Endothelial cell of umbilical vein (primary cell): ENCODE data around the gene P4HB. TPM values are rescaled to one million over a fixed set of nuclear protein-coding genes. Genes with fewer than 3 reads are reported as not detected.

Experiments
- BruUV-seq: library from RNA; stranded (reverse); fragments of 400-500 nt; replicated peaks from 2 replicates; lab custom pipeline; 2021; lab: Mats Ljungman, UMichigan
- CTCF ChIA-PET: fragments of 300-600, 350-600 bp; sonication (Branson Sonifier 250); formaldehyde crosslinking; loops from one replicate; lab custom pipeline; 2021; ENCODE audit warnings: antibody characterized with exemption, inconsistent platforms; lab: Charles Lee
- POLR2A ChIA-PET: fragments of 300-600, 350-600 bp; sonication (Branson Sonifier 250); formaldehyde crosslinking; loops from one replicate; lab custom pipeline; 2021; ENCODE audit warnings: antibody characterized with exemption, inconsistent platforms; lab: Charles Lee
- DNase-seq: peaks from one replicate; pipeline ENCODE4 v3.0.0-alpha.2; 2011; ENCODE audit warnings: low read depth, low spot score
- FAIRE-seq: peaks from 2 replicates; lab custom pipeline; 2011; peaks lifted over from hg19 to GRCh38; lab: Jason Lieb, UNC
- H2AFZ ChIP-seq: 2 replicates; pipeline ENCODE4 v1.6.0; 2012; ENCODE audit warnings: low read depth, low read length, control low read depth, inconsistent platforms
- H3K27ac ChIP-seq: 2 replicates; pipeline ENCODE4 v1.5.1; 2011; ENCODE audit warnings: low read depth, mild to moderate bottlenecking, control low read depth, low read length, moderate library complexity; ENCODE audit not compliant: insufficient read depth
- H3K27me3 ChIP-seq, 2 experiments: 2 replicates each; pipeline versions ENCODE4 v1.6.0 to v1.6.1; 2011; ENCODE audit warnings: low read length in 2 of 2, mixed read lengths in 1 of 2; ENCODE audit not compliant: control insufficient read depth in 2 of 2, insufficient read depth in 2 of 2
- H3K36me3 ChIP-seq, 2 experiments: 2 replicates in 1 of 2; 3 replicates in 1 of 2; pipeline ENCODE4 v1.5.1; 2011; ENCODE audit warnings: low read length in 2 of 2, mild to moderate bottlenecking in 1 of 2, moderate library complexity in 1 of 2; ENCODE audit not compliant: control insufficient read depth in 2 of 2, insufficient read depth in 2 of 2; ENCODE audit errors: extremely low read depth in 1 of 2
- H3K4me1 ChIP-seq: 3 replicates; pipeline ENCODE4 v1.5.1; 2011; ENCODE audit warnings: mild to moderate bottlenecking, low read length; ENCODE audit not compliant: control insufficient read depth, insufficient read depth; ENCODE audit errors: extremely low read depth
- H3K4me2 ChIP-seq: 2 replicates; pipeline ENCODE4 v1.6.1; 2011; ENCODE audit warnings: low read length, control low read depth, mixed read lengths; ENCODE audit not compliant: insufficient read depth
- H3K4me3 ChIP-seq, 3 experiments: fragments of 200-600 bp in 1 of 3; sonication (generic), shearing (Covaris generic) in 1 of 3; replicated peaks in 1 of 3; 2 replicates each; pipeline ENCODE4 v1.5.1; 2011 to 2016; ENCODE audit warnings: control low read depth in 3 of 3, low read length in 3 of 3, mild to moderate bottlenecking in 2 of 3, inconsistent platforms in 1 of 3, low read depth in 1 of 3, moderate library complexity in 1 of 3; ENCODE audit not compliant: insufficient read depth in 1 of 3
- H3K79me2 ChIP-seq: 2 replicates; pipeline ENCODE4 v1.6.0; 2012; ENCODE audit warnings: low read length, inconsistent platforms; ENCODE audit not compliant: control insufficient read depth, insufficient read depth
- H3K9ac ChIP-seq: replicated peaks from 2 replicates; pipeline ENCODE3; 2011; ENCODE audit warnings: low read length, control low read depth; ENCODE audit not compliant: insufficient read depth; ENCODE audit errors: extremely low read depth
- H3K9me1 ChIP-seq: replicated peaks from 3 replicates; pipeline ENCODE4 v1.6.0; 2011; ENCODE audit warnings: mild to moderate bottlenecking, low read length; ENCODE audit not compliant: control insufficient read depth, insufficient read depth; ENCODE audit errors: extremely low read depth
- H3K9me3 ChIP-seq: replicated peaks from 2 replicates; pipeline ENCODE4 v1.5.1; 2012; ENCODE audit warnings: low read length, inconsistent platforms; ENCODE audit not compliant: control insufficient read depth, insufficient read depth
- H4K20me1 ChIP-seq: replicated peaks from 2 replicates; pipeline ENCODE3; 2011; ENCODE audit warnings: mild to moderate bottlenecking, low read length; ENCODE audit not compliant: control insufficient read depth, insufficient read depth; ENCODE audit errors: extremely low read depth
- EZH2 ChIP-seq: IDR thresholded peaks from 2 replicates; pipeline ENCODE4 v1.6.1; 2012; ENCODE audit warnings: borderline replicate concordance, low read depth, mild to moderate bottlenecking, moderate library complexity, low read length, inconsistent platforms; ENCODE audit not compliant: severe bottlenecking
- FOS ChIP-seq: IDR thresholded peaks from 2 replicates; pipeline ENCODE4 v1.6.1; 2011; ENCODE audit warnings: mild to moderate bottlenecking, low read length, moderate library complexity, borderline replicate concordance; ENCODE audit not compliant: insufficient read depth
- GATA2 ChIP-seq: IDR thresholded peaks from 2 replicates; pipeline ENCODE4 v1.7.0; 2011; ENCODE audit warnings: low read depth, mild to moderate bottlenecking, moderate library complexity, mixed read lengths, low read length; ENCODE audit not compliant: insufficient read length, insufficient read depth
- JUN ChIP-seq: IDR thresholded peaks from 2 replicates; pipeline ENCODE4 v1.6.1; 2011; ENCODE audit warnings: borderline replicate concordance, low read depth; ENCODE audit not compliant: insufficient read length, insufficient read depth
- MYC ChIP-seq: IDR thresholded peaks from one replicate; pipeline ENCODE4 v1.6.1; 2011; ENCODE audit warnings: mild to moderate bottlenecking, low read depth, low read length
- POLR2A ChIP-seq: IDR thresholded peaks from 2 replicates; pipeline ENCODE4 v1.6.1; 2012; ENCODE audit warnings: low read depth, mild to moderate bottlenecking, control low read depth, low read length
- POLR2AphosphoS5 ChIP-seq: IDR thresholded peaks from 2 replicates; pipeline ENCODE4 v1.6.1; 2012; ENCODE audit warnings: low read depth, mild to moderate bottlenecking, control low read depth, low read length, moderate library complexity; ENCODE audit not compliant: insufficient read depth
- dilution Hi-C: fragments of 300-500 bp; cut with MboI; formaldehyde crosslinking; loops from one replicate; pipeline ENCODE4 v1.15.0; 2019; ENCODE audit warnings: low sequenced_read_pairs; ENCODE audit not compliant: extremely low pct_ligation_motif_present
- intact Hi-C: fragments of 100-400 bp; cut with micrococcal nuclease; formaldehyde crosslinking; loops from one replicate; pipeline ENCODE4 v1.10.0; 2022
- polyA plus RNA-seq, 4 experiments: library from polyadenylated mRNA; depleted of rRNA in 3 of 4; stranded (reverse) in 3 of 4; unstranded in 1 of 4; fragments of >200 nt; gene quantifications; 2 replicates each; pipeline versions ENCODE4 v1.2.1 to v1.2.3, GENCODE V29; 2011 to 2012; ENCODE audit warnings: missing spikeins in 1 of 4
- total RNA-seq: library from RNA; stranded (reverse); gene quantifications from 2 replicates; pipeline ENCODE4 v1.2.3, GENCODE V29; 2021
- TF ChIP-seq, protein P1 (sequence below), 2 donors: IDR thresholded peaks; 1 replicate in 1 of 2; 2 replicates in 1 of 2; pipeline ENCODE4 v1.5.1; 2011; ENCODE audit warnings: low read length in 2 of 2, mild to moderate bottlenecking in 2 of 2, moderate library complexity in 2 of 2, control low read depth in 1 of 2, inconsistent platforms in 1 of 2, low read depth in 1 of 2; ENCODE audit not compliant: insufficient read depth in 1 of 2; ENCODE audit errors: extremely low read depth in 1 of 2
- TF ChIP-seq, protein P2 (sequence below): IDR thresholded peaks from 2 replicates; pipeline ENCODE4 v1.6.1; 2011; ENCODE audit not compliant: insufficient read depth, insufficient read length

Gene P4HB
- total and polyA plus RNA-seq, 2 donors (not counting 3 experiments of a cell fraction or from before 2014, with no cell fraction given): 201 to 988 TPM

GRCh38 chr17:81839301-81839700 lies 21.0 kb downstream of the P4HB start:
- ChIA-PET POLR2A (no interaction called here), CTCF (interaction anchor here (0.8 kb wide), 1 partner anchor 33 kb away, joined by 3 read pairs; no protein-coding TSS in a partner anchor)
- DNase-seq (no peak), FAIRE-seq (no peak)
- H3K79me2 ChIP-seq: no peaks in the 10 kb centered on the region
- H3K9ac ChIP-seq: no peak overlapping the region
- no peaks in the 10 kb centered on the region for H4K20me1 ChIP-seq
- dilution Hi-C loops: no loop called here
- H3K27me3 ChIP-seq: no peaks in the 10 kb centered on the region
- H3K4me1 ChIP-seq: no peaks in the 10 kb centered on the region
- no peak for TF ChIP-seq MYC
- no peak for TF ChIP-seq GATA2
- TF ChIP-seq FOS: no peak
- TF ChIP-seq EZH2: no peak
- TF ChIP-seq, protein P1, sequence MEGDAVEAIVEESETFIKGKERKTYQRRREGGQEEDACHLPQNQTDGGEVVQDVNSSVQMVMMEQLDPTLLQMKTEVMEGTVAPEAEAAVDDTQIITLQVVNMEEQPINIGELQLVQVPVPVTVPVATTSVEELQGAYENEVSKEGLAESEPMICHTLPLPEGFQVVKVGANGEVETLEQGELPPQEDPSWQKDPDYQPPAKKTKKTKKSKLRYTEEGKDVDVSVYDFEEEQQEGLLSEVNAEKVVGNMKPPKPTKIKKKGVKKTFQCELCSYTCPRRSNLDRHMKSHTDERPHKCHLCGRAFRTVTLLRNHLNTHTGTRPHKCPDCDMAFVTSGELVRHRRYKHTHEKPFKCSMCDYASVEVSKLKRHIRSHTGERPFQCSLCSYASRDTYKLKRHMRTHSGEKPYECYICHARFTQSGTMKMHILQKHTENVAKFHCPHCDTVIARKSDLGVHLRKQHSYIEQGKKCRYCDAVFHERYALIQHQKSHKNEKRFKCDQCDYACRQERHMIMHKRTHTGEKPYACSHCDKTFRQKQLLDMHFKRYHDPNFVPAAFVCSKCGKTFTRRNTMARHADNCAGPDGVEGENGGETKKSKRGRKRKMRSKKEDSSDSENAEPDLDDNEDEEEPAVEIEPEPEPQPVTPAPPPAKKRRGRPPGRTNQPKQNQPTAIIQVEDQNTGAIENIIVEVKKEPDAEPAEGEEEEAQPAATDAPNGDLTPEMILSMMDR (IDR thresholded peaks at IDR 0.05; ENCODE audit: extremely low read depth in 1 of 2, insufficient read depth in 1 of 2, low read depth in 1 of 2, low read length in 2 of 2): no peak
- no peak for TF ChIP-seq JUN
- TF ChIP-seq POLR2A: no peak
- TF ChIP-seq, protein P2, sequence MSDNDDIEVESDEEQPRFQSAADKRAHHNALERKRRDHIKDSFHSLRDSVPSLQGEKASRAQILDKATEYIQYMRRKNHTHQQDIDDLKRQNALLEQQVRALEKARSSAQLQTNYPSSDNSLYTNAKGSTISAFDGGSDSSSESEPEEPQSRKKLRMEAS: no peak
- no peak for TF ChIP-seq POLR2AphosphoS5
- BruUV-seq: no TSS peak
- no peak overlapping the region for H2AFZ ChIP-seq
- peaks cover 6 to 16% of the 10 kb centered on the region in 2 experiments for H3K36me3 ChIP-seq
- no peaks in the 10 kb centered on the region for H3K9me3 ChIP-seq
- H3K27ac ChIP-seq: no peak overlapping the region
- H3K4me3 ChIP-seq: no peak overlapping the region
- intact Hi-C loops: no loop called here
- no peaks in the 10 kb centered on the region for H3K9me1 ChIP-seq
- H3K4me2 ChIP-seq: no peak overlapping the region
